ENCODE results near the gene UGT1A7.

Gene UGT1A7

GRCh38 chr2:233791883-233792329, 110.2 kb downstream of the UGT1A7 start:
- no peak overlapping the region for H3K4me3 ChIP-seq (ENCODE audit: low read depth, low read length)
- TF ChIP-seq, protein P1, sequence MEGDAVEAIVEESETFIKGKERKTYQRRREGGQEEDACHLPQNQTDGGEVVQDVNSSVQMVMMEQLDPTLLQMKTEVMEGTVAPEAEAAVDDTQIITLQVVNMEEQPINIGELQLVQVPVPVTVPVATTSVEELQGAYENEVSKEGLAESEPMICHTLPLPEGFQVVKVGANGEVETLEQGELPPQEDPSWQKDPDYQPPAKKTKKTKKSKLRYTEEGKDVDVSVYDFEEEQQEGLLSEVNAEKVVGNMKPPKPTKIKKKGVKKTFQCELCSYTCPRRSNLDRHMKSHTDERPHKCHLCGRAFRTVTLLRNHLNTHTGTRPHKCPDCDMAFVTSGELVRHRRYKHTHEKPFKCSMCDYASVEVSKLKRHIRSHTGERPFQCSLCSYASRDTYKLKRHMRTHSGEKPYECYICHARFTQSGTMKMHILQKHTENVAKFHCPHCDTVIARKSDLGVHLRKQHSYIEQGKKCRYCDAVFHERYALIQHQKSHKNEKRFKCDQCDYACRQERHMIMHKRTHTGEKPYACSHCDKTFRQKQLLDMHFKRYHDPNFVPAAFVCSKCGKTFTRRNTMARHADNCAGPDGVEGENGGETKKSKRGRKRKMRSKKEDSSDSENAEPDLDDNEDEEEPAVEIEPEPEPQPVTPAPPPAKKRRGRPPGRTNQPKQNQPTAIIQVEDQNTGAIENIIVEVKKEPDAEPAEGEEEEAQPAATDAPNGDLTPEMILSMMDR (IDR thresholded peaks at IDR 0.05; ENCODE audit: control insufficient read depth, extremely low read depth, insufficient read depth) = no peak
- DNase-seq (ENCODE audit: low read depth) = no peak

GRCh38 chr2:233792720-233793119, 111.0 kb downstream of the UGT1A7 start:
- DNase-seq (ENCODE audit: low read depth) = no peak
- TF ChIP-seq, protein P1 (IDR thresholded peaks at IDR 0.05; ENCODE audit: control insufficient read depth, extremely low read depth, insufficient read depth) = no peak
- H3K4me3 ChIP-seq (ENCODE audit: low read depth, low read length) = no peak overlapping the region

- no peak overlapping the region for H3K4me3 ChIP-seq (ENCODE audit: low read depth, low read length)
- TF ChIP-seq, protein P1 (IDR thresholded peaks at IDR 0.05; ENCODE audit: control insufficient read depth, extremely low read depth, insufficient read depth) = no peak
- DNase-seq (ENCODE audit: low read depth) = no peak
Observed at GRCh38 chr2:233793465-233794127, 111.9 kb downstream of the UGT1A7 start.

- no peak for DNase-seq (ENCODE audit: low read depth)
- no peak overlapping the region for H3K4me3 ChIP-seq (ENCODE audit: low read depth, low read length)
- TF ChIP-seq, protein P1 (IDR thresholded peaks at IDR 0.05; ENCODE audit: control insufficient read depth, extremely low read depth, insufficient read depth) = no peak
Observed at GRCh38 chr2:233794128-233794658, 112.5 kb downstream of the UGT1A7 start.

DNA sequence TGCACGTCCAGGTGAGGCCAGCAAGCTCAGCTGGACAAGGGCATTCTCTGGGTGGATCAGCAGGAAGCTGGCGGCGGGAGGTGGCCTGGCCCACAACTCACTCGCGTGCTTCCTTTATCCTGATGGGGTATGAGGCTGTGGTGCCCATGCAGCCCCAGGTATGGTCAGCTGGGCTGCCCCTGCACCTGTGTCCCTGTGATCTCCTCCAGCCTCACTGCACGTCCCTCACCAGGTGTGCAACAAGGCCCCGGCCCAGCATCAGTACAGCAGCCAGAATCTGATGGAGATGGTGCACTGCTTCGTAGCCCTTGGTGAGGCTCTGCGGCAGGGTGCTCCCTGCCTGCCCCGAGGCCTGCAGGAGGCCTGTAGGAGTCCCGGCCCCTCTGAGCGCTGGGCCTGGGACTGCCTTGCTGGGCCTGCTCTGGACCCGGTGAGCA, 114.1 kb downstream of the UGT1A7 start:
- DNase-seq (ENCODE audit: low read depth) = no peak
- H3K4me3 ChIP-seq (ENCODE audit: low read depth, low read length) = no peak overlapping the region
- TF ChIP-seq, protein P1 (IDR thresholded peaks at IDR 0.05; ENCODE audit: control insufficient read depth, extremely low read depth, insufficient read depth) = no peak

DNA sequence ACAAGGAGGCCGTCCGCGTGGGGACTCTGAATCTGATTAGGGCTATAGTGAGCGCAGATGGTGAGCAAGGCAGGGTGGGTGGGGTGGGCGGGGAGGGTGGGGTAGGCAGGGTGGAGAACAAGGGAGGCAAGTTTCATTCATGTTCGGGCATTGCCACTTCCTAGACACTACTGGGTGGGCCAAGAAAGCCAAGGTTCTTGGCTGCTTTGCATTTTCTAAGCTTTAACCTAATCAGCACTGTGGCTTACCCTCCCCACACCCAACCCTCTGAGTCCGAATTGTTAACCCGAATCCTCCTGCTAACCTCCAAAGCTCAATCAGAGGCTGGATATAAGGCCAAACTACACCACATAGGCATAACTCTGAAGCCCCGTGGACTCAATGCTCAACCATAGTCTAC, 114.6 kb downstream of the UGT1A7 start:
- DNase-seq (ENCODE audit: low read depth) = no peak
- TF ChIP-seq, protein P1 (IDR thresholded peaks at IDR 0.05; ENCODE audit: control insufficient read depth, extremely low read depth, insufficient read depth) = no peak

More for the DNA sequence above, 114.6 kb downstream of the UGT1A7 start:
- no peak overlapping the region for H3K4me3 ChIP-seq (ENCODE audit: low read depth, low read length)
